Inferior parietal cortex (tissue), 1 donor: ENCODE data around the gene ADH1B.
"Not testable (repeated sequence)": the region's sequence is repeated elsewhere in the genome, so short reads cannot be mapped to it uniquely, and the experiment has no call there.

ENCODE experiments used
- DNase-seq: peaks from one replicate; pipeline ENCODE4 v3.0.0-alpha.2; 2016; ENCODE audit errors: extremely low spot score

The ADH1B gene

GRCh38 chr4:99324361-99324760, 3.2 kb upstream of the ADH1B start:
- no peak for DNase-seq

- no peak for DNase-seq
Observed at GRCh38 chr4:99323756-99324155, 2.6 kb upstream of the ADH1B start.

- DNase-seq: not testable (repeated sequence)
Observed at GRCh38 chr4:99317811-99318210, 3.4 kb downstream of the ADH1B start.

GRCh38 chr4:99317354-99317753, 3.8 kb downstream of the ADH1B start:
- DNase-seq: no peak

GRCh38 chr4:99315839-99316238, 5.4 kb downstream of the ADH1B start:
- no peak for DNase-seq

- no peak for DNase-seq
Observed at GRCh38 chr4:99314211-99314610, 7.0 kb downstream of the ADH1B start.

- DNase-seq: no peak
Observed at GRCh38 chr4:99310389-99310788, 10.8 kb downstream of the ADH1B start.

GRCh38 chr4:99305638-99306400, 15.4 kb downstream of the ADH1B start:
- DNase-seq: no peak

GRCh38 chr4:99301376-99302164, 19.6 kb downstream of the ADH1B start:
- no peak for DNase-seq

GRCh38 chr4:99300934-99301333, 20.3 kb downstream of the ADH1B start:
- DNase-seq: peak; percentile 4

GRCh38 chr4:99293357-99293756, 27.8 kb downstream of the ADH1B start:
- DNase-seq: no peak

GRCh38 chr4:99290848-99291786, 30.1 kb downstream of the ADH1B start, which contains the start of gene ADH1A:
Gene ADH1A (minus strand): TSS chr4:99290985. CDS start chr4:99290914, 71 bp downstream.
- DNase-seq: no peak

- DNase-seq: no peak
Observed at GRCh38 chr4:99285387-99285786, 35.8 kb downstream of the ADH1B start.

GRCh38 chr4:99282731-99283130, 38.5 kb downstream of the ADH1B start:
- no peak for DNase-seq

- DNase-seq: no peak
Observed at GRCh38 chr4:99281261-99281660, 39.9 kb downstream of the ADH1B start.

GRCh38 chr4:99276417-99276816, 44.8 kb downstream of the ADH1B start:
- no peak for DNase-seq

- DNase-seq: no peak
Observed at GRCh38 chr4:99275885-99276284, 45.3 kb downstream of the ADH1B start.

GRCh38 chr4:99275050-99275449, 46.2 kb downstream of the ADH1B start:
- no peak for DNase-seq

- no peak for DNase-seq
Observed at GRCh38 chr4:99273704-99274103, 47.5 kb downstream of the ADH1B start.

GRCh38 chr4:99264927-99265326, 56.3 kb downstream of the ADH1B start:
- no peak for DNase-seq
